HG03571 (cell line): ENCODE data around the gene PSD.

Experiments used
- ATAC-seq: cut with Tn5 transposase; IDR thresholded peaks from one replicate; pipeline ENCODE4 v1.9.1; 2021; ENCODE audit not compliant: unreplicated experiment

Gene PSD

GRCh38 chr10:102393411-102394078 is 25.0 kb downstream of the PSD start:
- ATAC-seq, result no peak

GRCh38 chr10:102392306-102392705 is 26.3 kb downstream of the PSD start:
- ATAC-seq, result no peak

DNA sequence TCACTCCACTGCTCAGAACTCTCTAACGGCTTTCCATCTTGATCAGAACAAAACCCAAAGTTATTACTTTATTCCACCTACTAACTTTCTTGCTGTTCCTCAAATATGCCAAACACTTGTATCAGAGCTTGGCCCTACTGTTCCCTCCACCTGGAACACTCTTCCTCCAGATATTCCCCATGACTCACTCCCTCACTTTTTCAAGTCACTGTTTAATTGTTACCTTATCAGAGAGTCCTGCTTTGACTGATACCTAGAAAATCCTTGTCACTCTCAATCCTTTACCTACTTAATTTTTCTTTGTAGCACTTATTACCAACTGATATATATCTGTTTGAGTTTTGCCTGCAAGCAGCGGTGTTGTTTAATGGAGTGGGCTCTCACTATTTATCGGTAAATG is 28.7 kb downstream of the PSD start:
- no peak for ATAC-seq

GRCh38 chr10:102384606-102385429 is 33.8 kb downstream of the PSD start:
- no peak for ATAC-seq

DNA sequence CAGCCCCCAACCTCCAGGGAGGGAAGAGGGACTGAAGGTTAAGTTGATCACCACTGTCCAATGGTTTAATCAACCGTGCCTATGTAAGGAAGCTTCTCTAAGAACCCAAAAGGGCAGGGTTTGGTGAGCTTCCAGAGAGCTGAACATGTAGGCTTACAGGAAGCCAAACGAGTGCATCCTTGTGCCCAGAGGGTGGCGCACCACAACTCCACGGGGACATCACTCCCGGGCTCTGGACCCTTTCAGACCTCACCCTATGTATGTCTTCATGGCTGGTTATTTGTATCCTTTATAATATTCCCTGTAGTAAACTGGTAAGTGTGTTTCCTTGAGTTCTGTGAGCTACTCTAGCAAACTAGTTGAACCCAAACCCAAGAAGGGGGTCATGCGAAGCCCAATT is 34.5 kb downstream of the PSD start:
- no peak for ATAC-seq

DNA sequence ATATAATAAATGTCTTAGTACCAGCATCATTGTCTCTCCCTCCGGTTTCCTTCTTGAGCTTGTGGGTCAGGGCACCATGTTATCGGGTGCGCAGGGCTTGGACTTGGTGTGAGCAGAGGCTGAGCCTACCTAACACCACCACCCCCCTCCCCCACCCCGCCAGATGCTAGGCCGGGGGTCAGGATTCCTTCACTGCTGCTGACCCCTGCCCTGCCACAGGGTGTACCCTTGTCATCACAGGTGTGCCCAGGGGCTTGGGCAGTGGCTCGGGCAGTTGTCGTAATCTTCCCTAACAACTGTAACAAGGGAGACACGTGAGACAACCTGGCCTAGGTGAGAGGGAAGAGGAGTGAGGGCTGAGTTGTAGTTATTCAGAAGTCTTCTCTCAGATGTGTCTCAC is 35.7 kb downstream of the PSD start:
- no peak for ATAC-seq

DNA sequence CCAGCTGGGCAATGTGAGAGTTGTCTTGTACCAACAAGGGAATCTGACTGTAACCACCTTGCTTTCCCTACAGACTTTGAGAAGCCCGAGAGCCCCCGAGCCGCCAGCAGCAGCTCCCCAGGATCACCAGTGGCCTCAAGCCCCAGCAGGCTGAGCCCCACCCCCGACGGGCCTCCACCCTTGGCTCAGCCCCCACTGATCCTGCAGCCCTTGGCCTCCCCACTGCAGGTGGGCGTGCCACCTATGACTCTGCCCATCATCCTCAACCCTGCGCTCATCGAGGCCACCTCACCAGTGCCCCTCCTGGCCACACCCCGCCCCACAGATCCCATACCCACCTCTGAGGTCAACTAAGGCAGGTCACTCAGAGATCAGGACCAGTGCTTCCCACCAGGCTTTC is 36.6 kb downstream of the PSD start:
- ATAC-seq, result no peak

- ATAC-seq, result no peak
These were observed 39.2 kb downstream of the PSD start for GRCh38 chr10:102379383-102379782.

DNA sequence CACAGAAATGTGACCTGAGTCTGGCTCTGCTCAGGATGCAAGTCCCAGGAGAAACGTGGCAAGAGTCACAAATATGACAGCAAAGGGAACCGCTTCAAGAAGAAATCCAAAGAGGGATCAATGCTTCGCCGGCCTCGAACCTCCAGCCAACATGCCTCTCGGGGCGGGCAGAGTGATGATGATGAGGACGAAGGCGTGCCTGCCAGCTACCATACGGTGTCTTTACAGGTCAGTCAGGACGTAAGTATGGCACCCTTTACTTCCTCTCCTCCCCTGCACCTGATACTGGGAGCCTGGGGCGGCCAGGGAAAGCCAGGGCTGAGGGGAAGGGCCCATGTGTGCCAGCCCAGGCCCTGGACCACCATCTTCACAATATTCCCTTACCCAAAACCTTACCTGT is 41.7 kb downstream of the PSD start:
- ATAC-seq, result no peak

DNA sequence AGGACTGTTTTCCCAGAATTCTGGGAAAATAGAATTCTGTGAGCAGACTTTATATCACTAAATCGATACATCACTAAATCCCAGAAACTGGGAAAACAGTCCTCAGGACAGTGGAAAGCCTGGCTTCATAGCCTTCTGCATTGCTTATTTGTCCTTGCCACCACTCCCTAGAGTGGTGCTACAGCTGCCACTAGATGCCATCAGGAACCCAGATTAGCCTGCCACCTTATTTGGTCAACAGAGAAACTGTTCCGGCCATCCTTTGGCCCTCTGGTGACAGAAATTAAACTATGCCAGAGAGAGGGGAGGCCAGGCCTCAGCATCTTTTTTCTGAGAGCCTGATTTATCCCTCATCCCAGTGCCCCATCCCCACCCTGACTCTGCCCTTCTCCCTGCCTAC is 42.7 kb downstream of the PSD start:
- no peak for ATAC-seq

DNA sequence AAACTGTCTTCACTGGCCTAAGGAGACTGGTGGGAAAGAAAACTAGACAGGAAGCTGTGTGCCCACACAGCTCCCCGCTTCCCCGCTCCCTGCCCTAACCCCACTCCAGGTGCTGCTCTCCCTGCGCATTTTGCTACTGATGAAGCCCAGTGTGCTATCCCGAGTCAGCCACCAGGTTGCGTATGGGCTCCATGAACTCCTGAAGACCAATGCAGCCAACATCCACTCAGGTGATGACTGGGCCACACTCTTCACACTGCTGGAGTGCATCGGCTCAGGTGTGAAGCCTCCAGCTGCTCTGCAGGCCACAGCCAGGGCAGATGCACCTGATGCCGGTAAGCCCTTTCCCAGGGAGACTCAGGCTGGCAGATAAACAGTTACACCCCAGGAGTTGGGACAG is 43.3 kb downstream of the PSD start:
- ATAC-seq, result no peak

GRCh38 chr10:102371295-102371694 is 47.3 kb downstream of the PSD start:
- ATAC-seq, result no peak

DNA sequence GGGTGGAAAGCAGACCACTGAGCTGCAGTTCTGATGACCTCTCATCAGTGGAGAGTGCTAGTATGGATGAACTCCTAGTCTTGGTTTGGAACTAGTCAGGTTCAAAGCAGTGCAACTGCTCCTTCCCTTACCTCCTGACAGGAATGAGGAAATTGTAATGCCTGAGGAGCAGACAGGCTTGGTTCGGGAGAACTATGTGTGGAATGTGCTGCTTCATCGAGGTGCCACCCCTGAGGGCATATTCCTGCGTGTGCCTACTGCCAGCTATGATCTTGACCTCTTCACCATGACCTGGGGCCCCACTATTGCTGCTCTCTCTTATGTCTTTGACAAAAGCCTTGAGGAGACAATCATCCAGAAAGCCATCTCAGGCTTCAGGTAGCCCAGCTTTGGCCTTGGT is 50.5 kb downstream of the PSD start:
- ATAC-seq, result no peak

GRCh38 chr10:102367441-102367840 is 51.1 kb downstream of the PSD start:
- ATAC-seq, result no peak

GRCh38 chr10:102358712-102359382 is 59.7 kb downstream of the PSD start:
- ATAC-seq, result no peak

DNA sequence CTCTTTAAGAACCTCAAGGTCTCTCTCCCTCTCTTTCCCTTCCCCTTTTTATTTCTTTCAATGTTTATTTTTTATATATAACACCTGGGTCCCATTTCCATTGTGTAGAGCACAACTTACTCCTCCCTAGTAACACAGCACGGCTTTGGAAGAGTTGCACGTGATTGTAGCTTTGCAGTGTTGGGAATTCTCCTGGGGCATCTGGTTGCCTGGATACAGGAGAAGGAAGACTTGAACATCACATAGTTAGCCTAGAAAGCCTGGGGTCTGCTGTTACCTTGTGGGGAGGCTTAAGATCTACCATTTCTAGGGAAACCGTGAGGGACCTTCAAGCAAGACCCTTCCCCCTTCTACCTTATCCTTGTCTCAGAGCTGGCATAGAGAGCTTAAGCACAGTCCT is 64.1 kb downstream of the PSD start:
- no peak for ATAC-seq
